Measurements from ENCODE around the gene SCAF1. TPM values are rescaled to one million over a fixed set of nuclear protein-coding genes. Genes with fewer than 3 reads are reported as not detected.
"Not testable (repeated sequence)": the region's sequence is repeated elsewhere in the genome, so short reads cannot be mapped to it uniquely, and the experiment has no call there.

Gene SCAF1
- total RNA-seq, 4 donors from 2014 or later = 19.2 to 50.9 (median 30.9) TPM

GRCh38 chr19:49614096-49614833 is 27.7 kb upstream of the SCAF1 start:
- 70% methylated on average over 13 of the region's 19 CpGs for WGBS
- Histone ChIP-seq H3K4me3 (no peak overlapping the region), H3K27me3 (no peaks in the 10 kb centered on the region), H3K9me3 (no peaks in the 10 kb centered on the region), H3K4me1 (peaks cover 2 to 26% (median 21%) of the 10 kb centered on the region in 4 donors), H3K36me3 (peaks cover 32 to 79% (median 73%) of the 10 kb centered on the region in 4 donors), H3K27ac (replicated peaks in 1 of 4) (no peak overlapping the region)
- DNase-seq (ENCODE audit: extremely low spot score) = no peak
- intact Hi-C loops (cut with DNase I) = no loop called here
- TF ChIP-seq EP300 (IDR thresholded peaks at IDR 0.05) (no peak), POLR2A (IDR thresholded peaks at IDR 0.05; ENCODE audit: low read depth) (no peak), POLR2AphosphoS5 (IDR thresholded peaks at IDR 0.05) (no peak)
- TF ChIP-seq, protein P1, sequence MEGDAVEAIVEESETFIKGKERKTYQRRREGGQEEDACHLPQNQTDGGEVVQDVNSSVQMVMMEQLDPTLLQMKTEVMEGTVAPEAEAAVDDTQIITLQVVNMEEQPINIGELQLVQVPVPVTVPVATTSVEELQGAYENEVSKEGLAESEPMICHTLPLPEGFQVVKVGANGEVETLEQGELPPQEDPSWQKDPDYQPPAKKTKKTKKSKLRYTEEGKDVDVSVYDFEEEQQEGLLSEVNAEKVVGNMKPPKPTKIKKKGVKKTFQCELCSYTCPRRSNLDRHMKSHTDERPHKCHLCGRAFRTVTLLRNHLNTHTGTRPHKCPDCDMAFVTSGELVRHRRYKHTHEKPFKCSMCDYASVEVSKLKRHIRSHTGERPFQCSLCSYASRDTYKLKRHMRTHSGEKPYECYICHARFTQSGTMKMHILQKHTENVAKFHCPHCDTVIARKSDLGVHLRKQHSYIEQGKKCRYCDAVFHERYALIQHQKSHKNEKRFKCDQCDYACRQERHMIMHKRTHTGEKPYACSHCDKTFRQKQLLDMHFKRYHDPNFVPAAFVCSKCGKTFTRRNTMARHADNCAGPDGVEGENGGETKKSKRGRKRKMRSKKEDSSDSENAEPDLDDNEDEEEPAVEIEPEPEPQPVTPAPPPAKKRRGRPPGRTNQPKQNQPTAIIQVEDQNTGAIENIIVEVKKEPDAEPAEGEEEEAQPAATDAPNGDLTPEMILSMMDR (IDR thresholded peaks at IDR 0.05) = no peak

DNA sequence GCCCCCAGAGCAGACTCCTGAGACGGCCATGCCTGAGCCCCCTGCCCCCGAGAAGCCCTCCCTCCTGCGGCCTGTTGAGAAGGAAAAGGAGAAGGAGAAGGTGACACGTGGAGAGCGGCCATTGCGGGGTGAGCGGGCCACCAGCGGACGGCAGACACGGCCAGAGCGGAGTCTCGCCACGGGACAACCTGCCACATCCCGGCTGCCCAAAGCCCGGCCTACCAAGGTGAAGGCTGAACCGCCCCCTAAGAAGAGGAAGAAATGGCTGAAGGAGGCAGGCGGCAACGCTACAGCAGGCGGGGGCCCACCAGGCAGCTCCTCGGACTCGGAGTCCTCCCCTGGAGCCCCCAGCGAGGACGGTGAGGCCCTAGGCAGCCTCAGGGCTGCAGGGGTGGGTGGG is 26.1 kb upstream of the SCAF1 start:
- H3K4me3 ChIP-seq = no peak overlapping the region
- H3K9me3 ChIP-seq = no peaks in the 10 kb centered on the region
- WGBS = 93% methylated on average over 23 of the region's 23 CpGs
- peaks cover 33 to 79% (median 72%) of the 10 kb centered on the region in 4 donors for H3K36me3 ChIP-seq
- H3K27ac ChIP-seq (replicated peaks in 1 of 4) = no peak overlapping the region
- intact Hi-C loops (cut with DNase I) = no loop called here
- H3K27me3 ChIP-seq = no peaks in the 10 kb centered on the region
- no peak for DNase-seq (ENCODE audit: extremely low spot score)
- TF ChIP-seq POLR2AphosphoS5 (IDR thresholded peaks at IDR 0.05) (no peak), EP300 (IDR thresholded peaks at IDR 0.05) (no peak), POLR2A (IDR thresholded peaks at IDR 0.05; ENCODE audit: low read depth) (no peak)
- TF ChIP-seq, protein P1 (IDR thresholded peaks at IDR 0.05) = no peak
- peaks cover 2 to 26% (median 21%) of the 10 kb centered on the region in 4 donors for H3K4me1 ChIP-seq

DNA sequence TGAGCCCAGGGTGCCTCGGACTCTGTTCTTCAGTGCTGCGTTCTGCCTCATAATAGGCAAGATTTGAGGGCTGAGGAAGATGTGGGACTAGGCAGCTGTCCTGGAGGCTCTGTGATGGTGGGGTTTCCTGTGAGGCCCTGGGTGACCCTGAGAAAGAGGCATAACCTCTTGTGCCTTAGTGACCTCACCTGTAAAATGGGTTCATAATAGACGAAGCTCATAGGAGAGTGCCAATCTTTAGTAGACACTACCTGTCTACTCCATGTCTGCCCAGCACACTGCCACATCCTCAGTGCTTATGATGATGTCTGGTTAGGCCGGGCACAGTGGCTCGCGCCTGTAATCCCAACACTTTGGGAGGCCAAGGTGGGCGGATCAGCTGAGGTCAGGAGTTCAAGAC is 25.5 kb upstream of the SCAF1 start:
- 100% methylated on average over 5 of the region's 7 CpGs for WGBS
- no peak for DNase-seq (ENCODE audit: extremely low spot score)
- H3K36me3 ChIP-seq = peaks cover 33 to 81% (median 74%) of the 10 kb centered on the region in 4 donors
- intact Hi-C loops (cut with DNase I) = no loop called here
- H3K4me3 ChIP-seq = no peak overlapping the region
- H3K4me1 ChIP-seq = peaks cover 2 to 26% (median 21%) of the 10 kb centered on the region in 4 donors
- H3K27me3 ChIP-seq = no peaks in the 10 kb centered on the region
- no peaks in the 10 kb centered on the region for H3K9me3 ChIP-seq
- H3K27ac ChIP-seq (replicated peaks in 1 of 4) = no peak overlapping the region
- TF ChIP-seq POLR2A (IDR thresholded peaks at IDR 0.05; ENCODE audit: low read depth) = no peak
- TF ChIP-seq, protein P1 (IDR thresholded peaks at IDR 0.05) = no peak
- no peak for TF ChIP-seq POLR2AphosphoS5 (IDR thresholded peaks at IDR 0.05)
- TF ChIP-seq EP300 (IDR thresholded peaks at IDR 0.05) = no peak

DNA sequence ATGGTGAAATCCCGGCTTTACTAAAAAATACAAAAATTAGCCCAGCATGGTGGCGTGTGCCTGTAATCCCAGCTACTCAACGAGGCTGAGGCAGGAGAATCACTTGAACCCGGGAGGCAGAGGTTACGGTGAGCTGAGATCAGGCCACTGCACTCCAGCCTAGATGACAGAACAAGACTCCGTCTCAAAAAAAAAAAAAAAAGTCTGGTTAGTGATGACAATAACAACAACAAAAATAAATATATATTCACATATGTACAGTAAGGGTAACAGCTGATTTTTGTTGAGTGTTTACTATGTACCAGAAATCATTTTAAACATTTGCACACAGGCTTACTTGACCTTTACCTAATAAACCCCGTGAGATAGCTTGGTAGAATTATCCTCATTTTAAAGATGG is 25.1 kb upstream of the SCAF1 start:
- WGBS = 91% methylated on average over 7 of the region's 7 CpGs
- Histone ChIP-seq H3K27ac (replicated peaks in 1 of 4) (no peak overlapping the region), H3K36me3 (peaks cover 33 to 85% (median 78%) of the 10 kb centered on the region in 4 donors), H3K9me3 (no peaks in the 10 kb centered on the region), H3K27me3 (no peaks in the 10 kb centered on the region), H3K4me3 (no peak overlapping the region), H3K4me1 (peaks cover 2 to 26% (median 21%) of the 10 kb centered on the region in 4 donors)
- no peak for TF ChIP-seq POLR2A (IDR thresholded peaks at IDR 0.05; ENCODE audit: low read depth)
- TF ChIP-seq, protein P1 (IDR thresholded peaks at IDR 0.05) = no peak
- TF ChIP-seq POLR2AphosphoS5 (IDR thresholded peaks at IDR 0.05) = no peak
- TF ChIP-seq EP300 (IDR thresholded peaks at IDR 0.05) = no peak
- intact Hi-C loops (cut with DNase I) = no loop called here
- DNase-seq (ENCODE audit: extremely low spot score) = no peak

DNA sequence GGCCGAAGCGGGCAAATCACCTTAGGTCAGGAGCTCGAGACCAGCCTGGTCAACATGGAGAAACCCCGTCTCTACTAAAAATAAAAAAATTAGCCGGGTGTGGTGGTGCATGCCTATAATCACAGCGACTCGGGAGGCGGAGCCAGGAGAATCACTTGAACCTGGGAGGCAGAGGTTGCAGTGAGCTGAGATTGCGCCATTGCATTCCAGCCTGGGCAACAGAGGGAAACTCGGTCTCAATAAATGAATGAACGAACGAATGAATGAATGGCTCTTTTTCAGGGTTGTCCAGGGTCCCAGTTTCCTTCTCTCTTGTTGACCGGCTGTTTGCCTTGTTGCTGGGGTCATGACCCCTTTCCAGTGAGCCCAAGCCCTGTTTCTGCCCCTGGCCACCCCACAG is 24.1 kb upstream of the SCAF1 start:
- Histone ChIP-seq H3K4me1 (peaks cover 2 to 16% (median 13%) of the 10 kb centered on the region in 4 donors), H3K36me3 (peaks cover 33 to 85% (median 83%) of the 10 kb centered on the region in 4 donors)
- H3K4me3 ChIP-seq; H3K27ac ChIP-seq (replicated peaks in 1 of 4); intact Hi-C loops (cut with DNase I); H3K27me3 ChIP-seq; DNase-seq (ENCODE audit: extremely low spot score); H3K9me3 ChIP-seq: not testable (repeated sequence)
- WGBS = 91% methylated on average over 13 of the region's 13 CpGs

Measured in esophagus muscularis mucosa (tissue), 4 donors.